GM12878 (cell line): ENCODE results near the gene VIT. TPM values are rescaled to one million over a fixed set of nuclear protein-coding genes. Genes with fewer than 3 reads are reported as not detected.

Experiments
- ATAC-seq: fragments of 200-7000 bp; cut with Tn5 transposase; 3 replicates; pipeline ENCODE4 v1.9.1; 2020; ENCODE audit warnings: mild to moderate bottlenecking, moderate library complexity
- BruUV-seq: library from RNA; stranded (reverse); fragments of 400-500 nt; replicated peaks from 2 replicates; lab custom pipeline; 2021; lab: Mats Ljungman, UMichigan
- CTCF ChIA-PET: fragments of 300-600 bp; sonication (Branson Sonifier 250); formaldehyde crosslinking; extraction: SDS; loops from one replicate; lab custom pipeline; 2021; ENCODE audit warnings: inconsistent platforms; lab: Yijun Ruan, JAX
- POLR2A ChIA-PET: fragments of 350-600 bp; formaldehyde crosslinking; extraction: SDS; loops from one replicate; lab custom pipeline; 2021; ENCODE audit warnings: inconsistent platforms; lab: Charles Lee
- RAD21 ChIA-PET: fragments of 300-600 bp; sonication (Branson Sonifier 250); formaldehyde crosslinking; loops from one replicate; lab custom pipeline; 2023; ENCODE audit warnings: antibody characterized with exemption; ENCODE audit not compliant: unreplicated experiment; lab: Charles Lee
- SMC1A ChIA-PET: fragments of 300-600 bp; sonication (Branson Sonifier 250); formaldehyde crosslinking; loops from one replicate; lab custom pipeline; 2023; ENCODE audit not compliant: unreplicated experiment, uncharacterized antibody; lab: Charles Lee
- DNase-seq: peaks from one replicate; pipeline ENCODE4 v3.0.0-alpha.2; 2011; ENCODE audit warnings: low read depth, low spot score
- FAIRE-seq: peaks from 3 replicates; lab custom pipeline; 2011; peaks lifted over from hg19 to GRCh38; lab: Jason Lieb, UNC
- H2AFZ ChIP-seq: 2 replicates; pipeline ENCODE4 v1.6.0; 2011; ENCODE audit warnings: low read depth, low read length, control low read depth; ENCODE audit not compliant: control insufficient read depth
- H3K27ac ChIP-seq: 2 replicates; pipeline ENCODE4 v1.5.1; 2011; ENCODE audit warnings: control low read depth; ENCODE audit not compliant: control insufficient read depth, insufficient read depth
- H3K27me3 ChIP-seq, 2 experiments: replicated peaks in 1 of 2; 2 replicates each; pipeline versions ENCODE4 v1.6.0 to v1.6.1; 2011; ENCODE audit warnings: low read length in 1 of 2; ENCODE audit not compliant: control insufficient read depth in 2 of 2, insufficient read depth in 2 of 2
- H3K36me3 ChIP-seq, 2 experiments: 2 replicates each; pipeline ENCODE4 v1.5.1; 2011; ENCODE audit warnings: low read length in 1 of 2; ENCODE audit not compliant: control insufficient read depth in 2 of 2, insufficient read depth in 2 of 2
- H3K4me1 ChIP-seq: 2 replicates; pipeline ENCODE4 v1.6.1; 2011; ENCODE audit warnings: mild to moderate bottlenecking, low read length, moderate library complexity, mixed read lengths; ENCODE audit not compliant: control insufficient read depth, insufficient read depth
- H3K4me2 ChIP-seq: 2 replicates; pipeline ENCODE4 v1.6.0; 2011; ENCODE audit warnings: control low read depth; ENCODE audit not compliant: control insufficient read depth, insufficient read depth
- H3K4me3 ChIP-seq: fragments of 200-600 bp; sonication (generic); 2 replicates; pipeline ENCODE4 v1.5.1; 2016
- H3K79me2 ChIP-seq: 2 replicates; pipeline ENCODE4 v1.6.0; 2011; ENCODE audit warnings: low read length; ENCODE audit not compliant: control insufficient read depth, insufficient read depth
- H3K9ac ChIP-seq: 2 replicates; pipeline ENCODE4 v1.8.0; 2011; ENCODE audit warnings: low read length, control low read depth, mixed read lengths; ENCODE audit not compliant: control insufficient read depth, insufficient read depth
- H3K9me3 ChIP-seq: replicated peaks from 3 replicates; pipeline ENCODE4 v1.5.1; 2011; ENCODE audit warnings: mild to moderate bottlenecking, low read length; ENCODE audit not compliant: control insufficient read depth, insufficient read depth
- H4K20me1 ChIP-seq: 2 replicates; pipeline ENCODE4 v1.6.0; 2011; ENCODE audit not compliant: control insufficient read depth, insufficient read depth
- MLLT1 ChIP-seq: fragments of 450-650 bp; IDR thresholded peaks from 2 replicates; pipeline ENCODE4 v1.6.1; 2016; ENCODE audit warnings: mild to moderate bottlenecking
- SUZ12 ChIP-seq: fragments of 200-600 bp; sonication (generic); IDR thresholded peaks from one replicate; pipeline ENCODE4 v1.6.1; 2018; ENCODE audit warnings: antibody characterized with exemption, mild to moderate bottlenecking; ENCODE audit not compliant: unreplicated experiment
- TARDBP ChIP-seq: IDR thresholded peaks from 2 replicates; pipeline ENCODE4 v1.6.1; 2016; ENCODE audit warnings: borderline replicate concordance
- ZBTB33 ChIP-seq: fragments of 450-650 bp; IDR thresholded peaks from 2 replicates; pipeline ENCODE4 v1.6.1; 2017; ENCODE audit warnings: mild to moderate bottlenecking
- WGBS: methylation state at CpG from one replicate; pipeline ENCODE4 v1.1.6; 2016; ENCODE audit warnings: low lambda C conversion rate; ENCODE audit not compliant: insufficient replicate concordance, insufficient coverage; ENCODE audit errors: missing lambda C conversion rate; 5-methylcytosine and 5-hydroxymethylcytosine counted together
- in situ Hi-C: fragments of 300-500 bp; cut with MboI; formaldehyde crosslinking; loops from 9 replicates; pipeline ENCODE4 v1.14.3; 2018; ENCODE audit warnings: mixed read lengths
- intact Hi-C: fragments of 100-400 bp; cut with micrococcal nuclease; formaldehyde crosslinking; loops from one replicate; pipeline ENCODE4 v1.14.2; 2022; ENCODE audit not compliant: unreplicated experiment
- polyA plus RNA-seq, 11 experiments: library from polyadenylated mRNA; depleted of rRNA in 4 of 11; unstranded in 6 of 11; stranded (reverse) in 5 of 11; fragments of >200 nt; fragmentation: Nextera tagmentation in 4 of 11; fragmentation: Illumina TruSeq in 1 of 11; extraction: Ambion mirVana in 4 of 11; extraction: Trizol in 1 of 11; gene quantifications; 1 replicate in 1 of 11; 2 replicates in 10 of 11; pipeline versions ENCODE4 v1.2.1 to v1.2.3, GENCODE V29; 2011 to 2016; ENCODE audit warnings: inconsistent platforms in 2 of 11, missing spikeins in 2 of 11, low read depth in 1 of 11
- total RNA-seq, 4 experiments: library from RNA; depleted of rRNA in 3 of 4; stranded (reverse); fragments of >200 nt in 3 of 4; fragmentation: Illumina TruSeq in 1 of 4; extraction: Trizol in 1 of 4; gene quantifications; 2 replicates each; pipeline versions ENCODE4 v1.2.1 to v1.2.3, GENCODE V29; 2013 to 2021
- TF ChIP-seq, protein P1 (sequence below): fragments of 450-650 bp; IDR thresholded peaks from 2 replicates; pipeline ENCODE4 v1.6.1; 2018; ENCODE audit warnings: mild to moderate bottlenecking, low read depth, moderate library complexity; ENCODE audit not compliant: partially characterized antibody
- TF ChIP-seq, protein P2 (sequence below): fragments of 450-650 bp; formaldehyde crosslinking; IDR thresholded peaks from 2 replicates; pipeline ENCODE4 v1.4.0; 2020; ENCODE audit warnings: mild to moderate bottlenecking, moderate library complexity

VIT gene
- total and polyA plus RNA-seq, 10 of the 15 experiments (the other 5 are each of a cell fraction or from before 2014, with no cell fraction given): 0.05 to 0.14 TPM; not detected in 8

DNA sequence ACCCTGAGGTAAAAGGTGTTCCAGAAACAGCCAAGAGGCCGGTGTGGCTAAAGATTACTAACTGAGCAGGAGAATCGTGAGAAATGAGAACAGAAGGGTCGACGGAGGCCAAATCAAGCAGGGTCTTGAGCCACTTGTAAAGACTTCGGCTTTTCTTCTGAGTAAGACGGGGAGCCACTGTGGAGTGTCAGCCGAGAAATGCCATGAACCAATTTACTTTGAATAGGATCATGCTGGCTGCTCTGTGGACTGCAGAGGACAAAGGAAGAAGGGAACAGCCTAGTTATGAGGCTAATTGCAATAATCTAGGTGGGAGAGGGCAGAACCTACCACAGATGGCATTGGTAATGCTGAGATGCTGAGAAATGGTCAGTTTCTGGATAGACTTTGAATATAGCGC, 16.8 kb downstream of the VIT start:
- Histone ChIP-seq H3K4me1 (no peaks in the 10 kb centered on the region), H2AFZ (no peak overlapping the region), H3K27ac (no peak overlapping the region), H3K4me3 (no peak overlapping the region), H3K9ac (no peak overlapping the region), H3K79me2 (no peaks in the 10 kb centered on the region), H3K9me3 (no peaks in the 10 kb centered on the region), H3K27me3 (no peaks in the 10 kb centered on the region), H4K20me1 (no peaks in the 10 kb centered on the region), H3K36me3 (no peaks in the 10 kb centered on the region), H3K4me2 (no peak overlapping the region)
- ATAC-seq: no peak
- POLR2A ChIA-PET: no interaction called here
- no peak for TF ChIP-seq TARDBP
- TF ChIP-seq, protein P1, sequence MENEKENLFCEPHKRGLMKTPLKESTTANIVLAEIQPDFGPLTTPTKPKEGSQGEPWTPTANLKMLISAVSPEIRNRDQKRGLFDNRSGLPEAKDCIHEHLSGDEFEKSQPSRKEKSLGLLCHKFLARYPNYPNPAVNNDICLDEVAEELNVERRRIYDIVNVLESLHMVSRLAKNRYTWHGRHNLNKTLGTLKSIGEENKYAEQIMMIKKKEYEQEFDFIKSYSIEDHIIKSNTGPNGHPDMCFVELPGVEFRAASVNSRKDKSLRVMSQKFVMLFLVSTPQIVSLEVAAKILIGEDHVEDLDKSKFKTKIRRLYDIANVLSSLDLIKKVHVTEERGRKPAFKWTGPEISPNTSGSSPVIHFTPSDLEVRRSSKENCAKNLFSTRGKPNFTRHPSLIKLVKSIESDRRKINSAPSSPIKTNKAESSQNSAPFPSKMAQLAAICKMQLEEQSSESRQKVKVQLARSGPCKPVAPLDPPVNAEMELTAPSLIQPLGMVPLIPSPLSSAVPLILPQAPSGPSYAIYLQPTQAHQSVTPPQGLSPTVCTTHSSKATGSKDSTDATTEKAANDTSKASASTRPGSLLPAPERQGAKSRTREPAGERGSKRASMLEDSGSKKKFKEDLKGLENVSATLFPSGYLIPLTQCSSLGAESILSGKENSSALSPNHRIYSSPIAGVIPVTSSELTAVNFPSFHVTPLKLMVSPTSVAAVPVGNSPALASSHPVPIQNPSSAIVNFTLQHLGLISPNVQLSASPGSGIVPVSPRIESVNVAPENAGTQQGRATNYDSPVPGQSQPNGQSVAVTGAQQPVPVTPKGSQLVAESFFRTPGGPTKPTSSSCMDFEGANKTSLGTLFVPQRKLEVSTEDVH: no peak
- 25% methylated on average over 8 of the region's 8 CpGs for WGBS
- in situ Hi-C loops: no loop called here
- BruUV-seq: no TSS peak
- SMC1A ChIA-PET: interaction anchor here (1.3 to 1.4 kb wide), 2 partner anchors 16 kb away, joined by 3 read pairs; partner anchors contain the start of gene VIT
- DNase-seq: no peak
- CTCF ChIA-PET: no interaction called here
- intact Hi-C loops: no loop called here
- RAD21 ChIA-PET: no interaction called here
- no peak for FAIRE-seq

- intact Hi-C loops (no loop called here), in situ Hi-C loops (no loop called here)
- ATAC-seq (no peak), FAIRE-seq (no peak), DNase-seq (no peak)
- H3K4me3 ChIP-seq: no peak overlapping the region
- no peaks in the 10 kb centered on the region for H3K4me1 ChIP-seq
- no peaks in the 10 kb centered on the region for H3K9me3 ChIP-seq
- SMC1A ChIA-PET: no interaction called here
- H3K79me2 ChIP-seq: no peaks in the 10 kb centered on the region
- no peak overlapping the region for H3K27ac ChIP-seq
- CTCF ChIA-PET: no interaction called here
- no peaks in the 10 kb centered on the region for H4K20me1 ChIP-seq
- 62% methylated on average over 3 of the region's 3 CpGs for WGBS
- POLR2A ChIA-PET: no interaction called here
- no peak overlapping the region for H3K4me2 ChIP-seq
- no peak overlapping the region for H3K9ac ChIP-seq
- RAD21 ChIA-PET: no interaction called here
- TF ChIP-seq SUZ12 (no peak), ZBTB33 (no peak), MLLT1 (no peak)
- TF ChIP-seq, protein P2, sequence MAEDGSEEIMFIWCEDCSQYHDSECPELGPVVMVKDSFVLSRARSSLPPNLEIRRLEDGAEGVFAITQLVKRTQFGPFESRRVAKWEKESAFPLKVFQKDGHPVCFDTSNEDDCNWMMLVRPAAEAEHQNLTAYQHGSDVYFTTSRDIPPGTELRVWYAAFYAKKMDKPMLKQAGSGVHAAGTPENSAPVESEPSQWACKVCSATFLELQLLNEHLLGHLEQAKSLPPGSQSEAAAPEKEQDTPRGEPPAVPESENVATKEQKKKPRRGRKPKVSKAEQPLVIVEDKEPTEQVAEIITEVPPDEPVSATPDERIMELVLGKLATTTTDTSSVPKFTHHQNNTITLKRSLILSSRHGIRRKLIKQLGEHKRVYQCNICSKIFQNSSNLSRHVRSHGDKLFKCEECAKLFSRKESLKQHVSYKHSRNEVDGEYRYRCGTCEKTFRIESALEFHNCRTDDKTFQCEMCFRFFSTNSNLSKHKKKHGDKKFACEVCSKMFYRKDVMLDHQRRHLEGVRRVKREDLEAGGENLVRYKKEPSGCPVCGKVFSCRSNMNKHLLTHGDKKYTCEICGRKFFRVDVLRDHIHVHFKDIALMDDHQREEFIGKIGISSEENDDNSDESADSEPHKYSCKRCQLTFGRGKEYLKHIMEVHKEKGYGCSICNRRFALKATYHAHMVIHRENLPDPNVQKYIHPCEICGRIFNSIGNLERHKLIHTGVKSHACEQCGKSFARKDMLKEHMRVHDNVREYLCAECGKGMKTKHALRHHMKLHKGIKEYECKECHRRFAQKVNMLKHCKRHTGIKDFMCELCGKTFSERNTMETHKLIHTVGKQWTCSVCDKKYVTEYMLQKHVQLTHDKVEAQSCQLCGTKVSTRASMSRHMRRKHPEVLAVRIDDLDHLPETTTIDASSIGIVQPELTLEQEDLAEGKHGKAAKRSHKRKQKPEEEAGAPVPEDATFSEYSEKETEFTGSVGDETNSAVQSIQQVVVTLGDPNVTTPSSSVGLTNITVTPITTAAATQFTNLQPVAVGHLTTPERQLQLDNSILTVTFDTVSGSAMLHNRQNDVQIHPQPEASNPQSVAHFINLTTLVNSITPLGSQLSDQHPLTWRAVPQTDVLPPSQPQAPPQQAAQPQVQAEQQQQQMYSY (CRISPR knock-in tag): no peak
- no peaks in the 10 kb centered on the region for H3K27me3 ChIP-seq
- BruUV-seq: no TSS peak
- H3K36me3 ChIP-seq: no peaks in the 10 kb centered on the region
- H2AFZ ChIP-seq: no peak overlapping the region
These were observed 19.6 kb downstream of the VIT start for GRCh38 chr2:36716111-36716510.
